Left ventricle myocardium inferior (tissue), 1 donor: ENCODE data around the gene KMT2D. TPM values are rescaled to one million over a fixed set of nuclear protein-coding genes. Genes with fewer than 3 reads are reported as not detected.

Experiments used
- DNase-seq: peaks from one replicate; pipeline ENCODE4 v3.0.0-alpha.2; 2020
- H3K27ac ChIP-seq: fragments of 200-600 bp; replicated peaks from 2 replicates; pipeline ENCODE4 v1.8.0; 2021
- H3K27me3 ChIP-seq: fragments of 200-600 bp; 2 replicates; pipeline ENCODE4 v1.8.0; 2021; ENCODE audit warnings: low read depth
- H3K36me3 ChIP-seq: fragments of 200-600 bp; 2 replicates; pipeline ENCODE4 v1.8.0; 2021
- H3K4me1 ChIP-seq: fragments of 200-600 bp; 2 replicates; pipeline ENCODE4 v1.8.0; 2021
- H3K4me3 ChIP-seq: fragments of 200-600 bp; 2 replicates; pipeline ENCODE4 v1.8.0; 2021; ENCODE audit warnings: mild to moderate bottlenecking, moderate library complexity
- H3K9me3 ChIP-seq: fragments of 200-600 bp; replicated peaks from 2 replicates; pipeline ENCODE4 v1.8.0; 2021
- CTCF ChIP-seq: fragments of 200-600 bp; IDR thresholded peaks from 2 replicates; pipeline ENCODE4 v1.8.0; 2021; ENCODE audit warnings: antibody characterized with exemption, mild to moderate bottlenecking, borderline replicate concordance
- intact Hi-C: fragments of 100-400 bp; cut with micrococcal nuclease; formaldehyde crosslinking; loops from one replicate; pipeline ENCODE4 v1.11.0; 2022
- total RNA-seq: library from RNA; stranded (reverse); fragmentation: NEBNext Ultra II Directional; extraction: Animal tissue kit (Norgen Biotek cat#: 25700); gene quantifications from one replicate; pipeline ENCODE4 v1.2.1, GENCODE V29; 2021
- donor health status: DM: no; HTN: yes; CAD: no; lungs with severe emphysema.

Gene KMT2D
- total RNA-seq, 1 donor from 2014 or later: 38.5 TPM

GRCh38 chr12:49040364-49040855, 20.2 kb downstream of the KMT2D start:
- H3K4me1 ChIP-seq: peaks cover 14% of the 10 kb centered on the region
- H3K27me3 ChIP-seq: no peaks in the 10 kb centered on the region
- intact Hi-C loops: no loop called here
- H3K27ac ChIP-seq: no peak overlapping the region
- DNase-seq: no peak
- peaks cover 98% of the 10 kb centered on the region for H3K36me3 ChIP-seq
- TF ChIP-seq CTCF: no peak
- no peaks in the 10 kb centered on the region for H3K9me3 ChIP-seq
- H3K4me3 ChIP-seq: no peak overlapping the region

- H3K4me1 ChIP-seq: peaks cover 14% of the 10 kb centered on the region
- H3K27me3 ChIP-seq: no peaks in the 10 kb centered on the region
- no peak overlapping the region for H3K27ac ChIP-seq
- H3K9me3 ChIP-seq: no peaks in the 10 kb centered on the region
- no peak for DNase-seq
- intact Hi-C loops: no loop called here
- TF ChIP-seq CTCF: no peak
- H3K4me3 ChIP-seq: no peak overlapping the region
- H3K36me3 ChIP-seq: peaks cover 98% of the 10 kb centered on the region
Measured at GRCh38 chr12:49039421-49040363, 20.9 kb downstream of the KMT2D start.

- intact Hi-C loops: no loop called here
- no peak for TF ChIP-seq CTCF
- Histone ChIP-seq H3K27ac (no peak overlapping the region), H3K36me3 (peaks cover 98% of the 10 kb centered on the region), H3K9me3 (no peaks in the 10 kb centered on the region), H3K4me3 (no peak overlapping the region), H3K4me1 (peaks cover 23% of the 10 kb centered on the region), H3K27me3 (no peaks in the 10 kb centered on the region)
- DNase-seq: no peak
Measured at GRCh38 chr12:49038291-49038955, 22.2 kb downstream of the KMT2D start.

- Histone ChIP-seq H3K4me3 (no peak overlapping the region), H3K27me3 (no peaks in the 10 kb centered on the region), H3K27ac (no peak overlapping the region), H3K4me1 (peaks cover 27% of the 10 kb centered on the region), H3K36me3 (peaks cover 98% of the 10 kb centered on the region), H3K9me3 (no peaks in the 10 kb centered on the region)
- no peak for TF ChIP-seq CTCF
- intact Hi-C loops: no loop called here
- DNase-seq: no peak
Measured at GRCh38 chr12:49037947-49038237, 22.7 kb downstream of the KMT2D start.

GRCh38 chr12:49037111-49037946, 23.3 kb downstream of the KMT2D start:
- Histone ChIP-seq H3K4me3 (no peak overlapping the region), H3K36me3 (peaks cover 98% of the 10 kb centered on the region), H3K27me3 (no peaks in the 10 kb centered on the region), H3K4me1 (peaks cover 30% of the 10 kb centered on the region), H3K9me3 (no peaks in the 10 kb centered on the region), H3K27ac (peak overlapping the region; percentile 6)
- TF ChIP-seq CTCF: no peak
- intact Hi-C loops: no loop called here
- no peak for DNase-seq
